CD14-positive monocyte (primary cell): ENCODE results near the gene ZNF287. TPM values are rescaled to one million over a fixed set of nuclear protein-coding genes. Genes with fewer than 3 reads are reported as not detected.

Experiments used
- DNase-seq, 3 donors: peaks; one replicate each; pipeline ENCODE4 v3.0.0-alpha.2; 2011 to 2022
- H2AFZ ChIP-seq: 2 replicates; pipeline ENCODE4 v1.6.0; 2012; ENCODE audit warnings: mild to moderate bottlenecking, low read depth, low read length, inconsistent platforms; ENCODE audit not compliant: insufficient read depth, poor library complexity, severe bottlenecking
- H3K27ac ChIP-seq, 2 donors: 1 replicate in 1 of 2; 2 replicates in 1 of 2; pipeline ENCODE4 v1.5.1; 2012 to 2013; ENCODE audit warnings: low read length in 2 of 2, control low read depth in 1 of 2, inconsistent platforms in 1 of 2, low read depth in 1 of 2, mild to moderate bottlenecking in 1 of 2
- H3K27me3 ChIP-seq, 2 donors: one replicate each; pipeline versions ENCODE4 v1.6.0 to v1.6.1; 2011 to 2013; ENCODE audit warnings: low read length in 2 of 2; ENCODE audit not compliant: control insufficient read depth in 2 of 2, insufficient read depth in 2 of 2
- H3K36me3 ChIP-seq, 2 donors: replicated peaks in 1 of 2; 1 replicate in 1 of 2; 2 replicates in 1 of 2; pipeline versions ENCODE4 v1.5.1 to v1.6.1; 2012 to 2013; ENCODE audit warnings: low read length in 2 of 2, control low read depth in 1 of 2, inconsistent platforms in 1 of 2, mild to moderate bottlenecking in 1 of 2; ENCODE audit not compliant: insufficient read depth in 2 of 2, control insufficient read depth in 1 of 2
- H3K4me1 ChIP-seq, 2 donors: 1 replicate in 1 of 2; 2 replicates in 1 of 2; pipeline versions ENCODE4 v1.5.1 to v1.6.1; 2012 to 2013; ENCODE audit warnings: low read length in 2 of 2, control low read depth in 1 of 2, inconsistent platforms in 1 of 2, mild to moderate bottlenecking in 1 of 2, moderate library complexity in 1 of 2; ENCODE audit not compliant: insufficient read depth in 2 of 2, control insufficient read depth in 1 of 2
- H3K4me2 ChIP-seq: replicated peaks from 2 replicates; pipeline ENCODE3; 2012; ENCODE audit warnings: low read length, moderate library complexity, mild to moderate bottlenecking; ENCODE audit not compliant: poor library complexity, severe bottlenecking; ENCODE audit errors: extremely low read depth
- H3K4me3 ChIP-seq, 3 experiments: fragments of 200-600 bp in 1 of 3; sonication (generic) in 1 of 3; replicated peaks in 1 of 3; 1 replicate in 2 of 3; 2 replicates in 1 of 3; pipeline ENCODE4 v1.5.1; 2011 to 2013; ENCODE audit warnings: low read length in 3 of 3, mild to moderate bottlenecking in 3 of 3, control low read depth in 2 of 3, low read depth in 2 of 3, inconsistent platforms in 1 of 3, moderate library complexity in 1 of 3
- H3K79me2 ChIP-seq: 2 replicates; pipeline ENCODE4 v1.6.0; 2012; ENCODE audit warnings: mild to moderate bottlenecking, control low read depth, inconsistent platforms, low read length, moderate library complexity; ENCODE audit not compliant: insufficient read depth
- H3K9ac ChIP-seq: 2 replicates; pipeline ENCODE4 v1.6.0; 2017; ENCODE audit warnings: low read length, mild to moderate bottlenecking; ENCODE audit not compliant: insufficient read depth, poor library complexity, severe bottlenecking
- H3K9me3 ChIP-seq, 2 donors: replicated peaks in 1 of 2; 1 replicate in 1 of 2; 2 replicates in 1 of 2; pipeline versions ENCODE4 v1.5.1 to v1.6.1; 2012 to 2013; ENCODE audit warnings: low read length in 2 of 2, control low read depth in 1 of 2; ENCODE audit not compliant: control insufficient read depth in 1 of 2, insufficient read depth in 1 of 2
- H4K20me1 ChIP-seq: 2 replicates; pipeline ENCODE4 v1.6.0; 2012; ENCODE audit warnings: mild to moderate bottlenecking, low read length, control low read depth, moderate library complexity; ENCODE audit not compliant: insufficient read depth
- H3K27ac Mint-ChIP-seq, 7 donors: one replicate each; pipeline ENCODE4 v1.8.0; 2020; ENCODE audit warnings: mild to moderate bottlenecking in 7 of 7, mixed read lengths in 7 of 7, moderate library complexity in 6 of 7, inconsistent platforms in 2 of 7
- H3K27me3 Mint-ChIP-seq, 3 donors: one replicate each; pipeline ENCODE4 v1.8.0; 2021 to 2022; ENCODE audit warnings: low read depth in 3 of 3, mild to moderate bottlenecking in 3 of 3, mixed read lengths in 3 of 3, moderate library complexity in 3 of 3, inconsistent platforms in 1 of 3
- H3K36me3 Mint-ChIP-seq, 2 donors: one replicate each; pipeline ENCODE4 v1.8.0; 2020; ENCODE audit warnings: mixed read lengths in 2 of 2, inconsistent platforms in 1 of 2, mild to moderate bottlenecking in 1 of 2
- H3K4me1 Mint-ChIP-seq: one replicate; pipeline ENCODE4 v1.8.0; 2020; ENCODE audit warnings: mild to moderate bottlenecking, mixed read lengths
- H3K4me3 Mint-ChIP-seq, 2 donors: one replicate each; pipeline ENCODE4 v1.8.0; 2020; ENCODE audit warnings: mild to moderate bottlenecking in 2 of 2, mixed read lengths in 2 of 2, moderate library complexity in 1 of 2
- H3K9me3 Mint-ChIP-seq, 7 donors: one replicate each; pipeline ENCODE4 v1.8.0; 2020 to 2022; ENCODE audit warnings: mixed read lengths in 7 of 7, mild to moderate bottlenecking in 6 of 7, moderate library complexity in 6 of 7, inconsistent platforms in 2 of 7
- WGBS: methylation state at CpG from one replicate; pipeline ENCODE4 v1.1.5; 2013; ENCODE audit warnings: missing lambda C conversion rate; ENCODE audit not compliant: insufficient coverage; 5-methylcytosine and 5-hydroxymethylcytosine counted together
- intact Hi-C, 2 donors: fragments of 100-400 bp; cut with micrococcal nuclease; formaldehyde crosslinking; loops; one replicate each; pipeline versions ENCODE4 v1.15.0 to v1.15.1; 2023
- polyA plus RNA-seq, 3 donors: library from polyadenylated mRNA; depleted of rRNA in 1 of 3; unstranded in 2 of 3; stranded (reverse) in 1 of 3; fragments of 300-500 nt in 2 of 3; fragments of >200 nt in 1 of 3; fragmentation: Illumina TruSeq in 2 of 3; gene quantifications; 1 replicate in 2 of 3; 2 replicates in 1 of 3; pipeline ENCODE4 v1.2.3, GENCODE V29; 2012 to 2021
- TF ChIP-seq, protein P1 (sequence below): fragments of 200-600 bp; IDR thresholded peaks from one replicate; pipeline ENCODE4 v1.8.0; 2022; ENCODE audit warnings: antibody characterized with exemption, mild to moderate bottlenecking

Gene ZNF287
- polyA plus RNA-seq, 3 donors = 0.25 to 0.53 TPM; not detected in 1

- DNase-seq = no peak
- Histone ChIP-seq H2AFZ (no peak overlapping the region), H3K4me2 (no peak overlapping the region), H3K36me3 (no peaks in the 10 kb centered on the region), H3K79me2 (no peaks in the 10 kb centered on the region), H3K27ac (no peak overlapping the region), H3K4me3 (no peak overlapping the region), H3K9ac (no peak overlapping the region), H3K27me3 (no peaks in the 10 kb centered on the region), H3K9me3 (peaks cover 22 to 52% of the 10 kb centered on the region in 2 donors), H4K20me1 (no peaks in the 10 kb centered on the region), H3K4me1 (no peaks in the 10 kb centered on the region)
- Mint-ChIP-seq H3K27me3 (peaks cover 0 to 3% (median 0%) of the 10 kb centered on the region in 3 donors), H3K9me3 (peaks cover 18 to 64% (median 46%) of the 10 kb centered on the region in 7 donors), H3K4me1 (no peaks in the 10 kb centered on the region), H3K4me3 (no peak overlapping the region), H3K36me3 (peaks cover 0 to 3% of the 10 kb centered on the region in 2 donors), H3K27ac (no peak overlapping the region)
- 93% methylated on average over 3 of the region's 5 CpGs for WGBS
- intact Hi-C loops = loop anchor here in 1 of 2 donors (10.0 kb wide), 1 partner anchor 145 kb away; no protein-coding TSS in a partner anchor
- TF ChIP-seq, protein P1, sequence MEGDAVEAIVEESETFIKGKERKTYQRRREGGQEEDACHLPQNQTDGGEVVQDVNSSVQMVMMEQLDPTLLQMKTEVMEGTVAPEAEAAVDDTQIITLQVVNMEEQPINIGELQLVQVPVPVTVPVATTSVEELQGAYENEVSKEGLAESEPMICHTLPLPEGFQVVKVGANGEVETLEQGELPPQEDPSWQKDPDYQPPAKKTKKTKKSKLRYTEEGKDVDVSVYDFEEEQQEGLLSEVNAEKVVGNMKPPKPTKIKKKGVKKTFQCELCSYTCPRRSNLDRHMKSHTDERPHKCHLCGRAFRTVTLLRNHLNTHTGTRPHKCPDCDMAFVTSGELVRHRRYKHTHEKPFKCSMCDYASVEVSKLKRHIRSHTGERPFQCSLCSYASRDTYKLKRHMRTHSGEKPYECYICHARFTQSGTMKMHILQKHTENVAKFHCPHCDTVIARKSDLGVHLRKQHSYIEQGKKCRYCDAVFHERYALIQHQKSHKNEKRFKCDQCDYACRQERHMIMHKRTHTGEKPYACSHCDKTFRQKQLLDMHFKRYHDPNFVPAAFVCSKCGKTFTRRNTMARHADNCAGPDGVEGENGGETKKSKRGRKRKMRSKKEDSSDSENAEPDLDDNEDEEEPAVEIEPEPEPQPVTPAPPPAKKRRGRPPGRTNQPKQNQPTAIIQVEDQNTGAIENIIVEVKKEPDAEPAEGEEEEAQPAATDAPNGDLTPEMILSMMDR = no peak
These were observed 30.5 kb upstream of the ZNF287 start for GRCh38 chr17:16599537-16599936.

- intact Hi-C loops = loop anchor here in 1 of 2 donors (10.0 kb wide), 1 partner anchor 139 kb away; no protein-coding TSS in a partner anchor
- TF ChIP-seq, protein P1 = no peak
- no peaks in the 10 kb centered on the region for H3K36me3 ChIP-seq
- no peak overlapping the region for H3K4me2 ChIP-seq
- Mint-ChIP-seq H3K27ac (peak overlapping the region in 1 of 7 donors; percentile 13), H3K9me3 (peaks cover 8 to 54% (median 41%) of the 10 kb centered on the region in 7 donors), H3K4me3 (no peak overlapping the region), H3K4me1 (peaks cover 12% of the 10 kb centered on the region), H3K27me3 (peaks cover 3 to 8% (median 6%) of the 10 kb centered on the region in 3 donors), H3K36me3 (peaks cover 0 to 3% of the 10 kb centered on the region in 2 donors)
- H2AFZ ChIP-seq = no peak overlapping the region
- H3K79me2 ChIP-seq = no peaks in the 10 kb centered on the region
- no peaks in the 10 kb centered on the region for H4K20me1 ChIP-seq
- H3K4me1 ChIP-seq = peaks cover 7 to 8% of the 10 kb centered on the region in 2 donors
- H3K4me3 ChIP-seq = no peak overlapping the region
- WGBS = no CpG with 5 or more reads among the region's 2 CpGs
- peaks cover 4 to 5% of the 10 kb centered on the region in 2 donors for H3K27me3 ChIP-seq
- peak; percentile 3 to 21 (median 13) for DNase-seq
- H3K27ac ChIP-seq = no peak overlapping the region
- H3K9me3 ChIP-seq = peaks cover 7 to 42% of the 10 kb centered on the region in 2 donors
- H3K9ac ChIP-seq = no peak overlapping the region
These were observed 24.5 kb upstream of the ZNF287 start for GRCh38 chr17:16593356-16594102.
